ENCODE data around the gene SMIM41. TPM values are rescaled to one million over a fixed set of nuclear protein-coding genes. Genes with fewer than 3 reads are reported as not detected.

The SMIM41 gene
- total RNA-seq, 4 donors from 2014 or later = 0.64 to 1.5 (median 0.80) TPM; not detected in 1

DNA sequence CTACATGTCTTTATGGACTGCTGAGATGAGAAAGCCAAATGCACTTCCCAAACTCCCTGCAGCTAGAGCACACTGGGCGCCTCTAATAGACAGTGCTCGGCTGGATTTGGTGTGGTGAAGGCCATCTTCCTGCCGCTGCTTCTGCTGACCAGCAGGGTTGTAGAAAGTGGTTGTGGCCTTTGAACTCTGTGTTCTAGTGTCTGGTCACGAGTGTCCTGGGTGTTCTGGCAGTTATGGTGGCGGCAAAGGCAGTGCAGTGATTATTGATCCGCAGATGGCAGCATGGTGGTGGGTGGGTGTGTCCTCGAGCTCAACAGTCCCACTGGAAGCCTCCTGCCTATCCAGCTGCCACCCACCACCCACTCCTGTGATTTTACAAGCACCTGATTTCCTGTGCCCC is 43.4 kb downstream of the SMIM41 start:
- no peak for DNase-seq
- intact Hi-C loops (cut with DNase I; ENCODE audit: low total_unique reads) (no loop called here), in situ Hi-C loops (cut with MboI; ENCODE audit: low pct_ligation_motif_present in 1 of 4, low pct_unique_long_range_greater_than_20kb in 1 of 4, low sequenced_read_pairs in 3 of 4) (no loop called here)
- Histone ChIP-seq H3K27ac (no peak overlapping the region), H3K9me3 (no peaks in the 10 kb centered on the region), H3K27me3 (peaks cover 8% of the 10 kb centered on the region), H3K36me3 (no peaks in the 10 kb centered on the region), H3K4me1 (peaks cover 4 to 15% (median 8%) of the 10 kb centered on the region in 4 donors), H3K4me3 (no peak overlapping the region)
- TF ChIP-seq EP300 (IDR thresholded peaks at IDR 0.05; ENCODE audit: low read depth) (no peak), POLR2AphosphoS5 (IDR thresholded peaks at IDR 0.05) (no peak), POLR2A (IDR thresholded peaks at IDR 0.05) (no peak)
- TF ChIP-seq, protein P1, sequence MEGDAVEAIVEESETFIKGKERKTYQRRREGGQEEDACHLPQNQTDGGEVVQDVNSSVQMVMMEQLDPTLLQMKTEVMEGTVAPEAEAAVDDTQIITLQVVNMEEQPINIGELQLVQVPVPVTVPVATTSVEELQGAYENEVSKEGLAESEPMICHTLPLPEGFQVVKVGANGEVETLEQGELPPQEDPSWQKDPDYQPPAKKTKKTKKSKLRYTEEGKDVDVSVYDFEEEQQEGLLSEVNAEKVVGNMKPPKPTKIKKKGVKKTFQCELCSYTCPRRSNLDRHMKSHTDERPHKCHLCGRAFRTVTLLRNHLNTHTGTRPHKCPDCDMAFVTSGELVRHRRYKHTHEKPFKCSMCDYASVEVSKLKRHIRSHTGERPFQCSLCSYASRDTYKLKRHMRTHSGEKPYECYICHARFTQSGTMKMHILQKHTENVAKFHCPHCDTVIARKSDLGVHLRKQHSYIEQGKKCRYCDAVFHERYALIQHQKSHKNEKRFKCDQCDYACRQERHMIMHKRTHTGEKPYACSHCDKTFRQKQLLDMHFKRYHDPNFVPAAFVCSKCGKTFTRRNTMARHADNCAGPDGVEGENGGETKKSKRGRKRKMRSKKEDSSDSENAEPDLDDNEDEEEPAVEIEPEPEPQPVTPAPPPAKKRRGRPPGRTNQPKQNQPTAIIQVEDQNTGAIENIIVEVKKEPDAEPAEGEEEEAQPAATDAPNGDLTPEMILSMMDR (IDR thresholded peaks at IDR 0.05) = no peak
- 70 to 78% methylated on average over 2 to 7 of the region's 7 CpGs for WGBS, 2 donors (ENCODE audit: low coverage in 1 of 2)

DNA sequence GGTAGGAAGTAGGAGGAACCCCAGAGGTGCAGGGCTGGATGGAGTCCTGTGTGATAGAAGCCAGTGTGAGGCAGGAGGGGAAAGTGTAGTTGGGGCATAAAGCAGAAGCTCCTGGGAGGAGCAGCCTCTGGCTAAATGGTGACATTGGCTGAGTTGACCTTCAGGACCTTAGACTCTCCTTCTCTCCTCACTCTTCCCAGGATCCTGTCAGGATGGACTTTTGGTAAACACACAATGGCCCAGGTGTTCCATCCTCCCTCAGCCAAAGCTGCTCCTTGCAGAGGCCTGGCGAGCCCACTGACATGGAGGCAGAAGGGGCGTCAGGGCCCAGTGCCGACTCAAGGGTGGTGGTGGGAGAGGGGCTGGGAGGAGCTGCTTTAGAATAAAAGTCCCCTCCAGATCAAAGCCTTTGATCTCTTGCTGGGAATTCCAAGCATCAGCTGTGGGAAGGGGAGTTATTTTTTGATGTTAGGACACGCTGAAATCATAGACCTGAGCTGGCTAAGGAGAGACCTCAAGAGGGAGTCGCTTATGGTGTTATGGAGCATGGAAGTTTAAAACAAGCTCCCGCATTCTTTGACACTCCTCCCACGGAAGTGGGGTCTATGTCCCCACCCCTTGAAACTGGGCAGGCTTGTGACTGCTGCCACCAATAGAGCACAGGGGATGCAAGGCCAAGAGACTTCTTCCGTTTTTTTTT is 44.1 kb downstream of the SMIM41 start:
- intact Hi-C loops (cut with DNase I; ENCODE audit: low total_unique reads) = no loop called here

GRCh38 chr12:52125476-52125900 is 46.0 kb downstream of the SMIM41 start:
- DNase-seq = no peak
- H3K4me3 ChIP-seq = no peak overlapping the region
- 81% methylated on average over 6 of the region's 6 CpGs; no CpG with 5 or more reads in 1 of the 2 donors for WGBS, 2 donors (ENCODE audit: low coverage in 1 of 2)
- intact Hi-C loops (cut with DNase I; ENCODE audit: low total_unique reads) = no loop called here
- peaks cover 8% of the 10 kb centered on the region for H3K27me3 ChIP-seq
- TF ChIP-seq POLR2A (IDR thresholded peaks at IDR 0.05) (no peak), EP300 (IDR thresholded peaks at IDR 0.05; ENCODE audit: low read depth) (no peak), POLR2AphosphoS5 (IDR thresholded peaks at IDR 0.05) (no peak)
- TF ChIP-seq, protein P1 (IDR thresholded peaks at IDR 0.05) = no peak
- H3K27ac ChIP-seq = peak overlapping the region in 1 of 4 donors; percentile 37
- no peaks in the 10 kb centered on the region for H3K36me3 ChIP-seq
- no peaks in the 10 kb centered on the region for H3K9me3 ChIP-seq
- H3K4me1 ChIP-seq = peaks cover 0 to 2% (median 0%) of the 10 kb centered on the region in 4 donors
- in situ Hi-C loops (cut with MboI; ENCODE audit: low pct_ligation_motif_present in 1 of 4, low pct_unique_long_range_greater_than_20kb in 1 of 4, low sequenced_read_pairs in 3 of 4) = no loop called here

More for the DNA sequence above, 44.1 kb downstream of the SMIM41 start:
- Histone ChIP-seq H3K9me3 (no peaks in the 10 kb centered on the region), H3K4me1 (peaks cover 4 to 15% (median 8%) of the 10 kb centered on the region in 4 donors), H3K4me3 (no peak overlapping the region), H3K27ac (no peak overlapping the region), H3K27me3 (peaks cover 8% of the 10 kb centered on the region), H3K36me3 (no peaks in the 10 kb centered on the region)
- TF ChIP-seq, protein P1 (IDR thresholded peaks at IDR 0.05) = no peak
- no peak for TF ChIP-seq EP300 (IDR thresholded peaks at IDR 0.05; ENCODE audit: low read depth)
- no peak for TF ChIP-seq POLR2AphosphoS5 (IDR thresholded peaks at IDR 0.05)
- TF ChIP-seq POLR2A (IDR thresholded peaks at IDR 0.05) = no peak
- in situ Hi-C loops (cut with MboI; ENCODE audit: low pct_ligation_motif_present in 1 of 4, low pct_unique_long_range_greater_than_20kb in 1 of 4, low sequenced_read_pairs in 3 of 4) = no loop called here
- no peak for DNase-seq
- WGBS, 2 donors (ENCODE audit: low coverage in 1 of 2) = 56 to 72% methylated on average over 3 to 8 of the region's 8 CpGs

- no peak for DNase-seq
- Histone ChIP-seq H3K4me1 (no peaks in the 10 kb centered on the region), H3K4me3 (no peak overlapping the region), H3K9me3 (no peaks in the 10 kb centered on the region), H3K27ac (peak overlapping the region in 1 of 4 donors; percentile 37), H3K27me3 (peaks cover 8% of the 10 kb centered on the region), H3K36me3 (no peaks in the 10 kb centered on the region)
- TF ChIP-seq POLR2A (IDR thresholded peaks at IDR 0.05) (no peak), EP300 (IDR thresholded peaks at IDR 0.05; ENCODE audit: low read depth) (peak; percentile 33)
- TF ChIP-seq, protein P1 (IDR thresholded peaks at IDR 0.05) = no peak
- WGBS, 2 donors (ENCODE audit: low coverage in 1 of 2) = 40 to 88% methylated on average over 1 to 2 of the region's 2 CpGs
- intact Hi-C loops (cut with DNase I; ENCODE audit: low total_unique reads) = no loop called here
- in situ Hi-C loops (cut with MboI; ENCODE audit: low pct_ligation_motif_present in 1 of 4, low pct_unique_long_range_greater_than_20kb in 1 of 4, low sequenced_read_pairs in 3 of 4) = no loop called here
Measured at GRCh38 chr12:52126050-52126604, 46.6 kb downstream of the SMIM41 start.
